Esophagus squamous epithelium (tissue), 5 donors: Measurements from ENCODE around the gene P2RX4. TPM values are rescaled to one million over a fixed set of nuclear protein-coding genes. Genes with fewer than 3 reads are reported as not detected.

Experiments
- DNase-seq: peaks from one replicate; lab custom pipeline; 2025; lab: John Stamatoyannopoulos, UW
- H3K27ac ChIP-seq, 4 donors: fragments of 200-600 bp; sonication (generic); one replicate each; pipeline ENCODE4 v1.5.1; 2016 to 2019; ENCODE audit warnings: mild to moderate bottlenecking in 1 of 4
- H3K27me3 ChIP-seq, 4 donors: fragments of 200-600 bp; sonication (generic); 1 replicate in 3 of 4; 2 replicates in 1 of 4; pipeline versions ENCODE4 v1.5.1 to v1.6.0; 2017 to 2021; ENCODE audit warnings: antibody characterized with exemption in 1 of 4
- H3K36me3 ChIP-seq, 3 donors: fragments of 200-600 bp; sonication (generic); one replicate each; pipeline ENCODE4 v1.5.1; 2016 to 2019
- H3K4me1 ChIP-seq, 3 donors: fragments of 200-600 bp; sonication (generic); one replicate each; pipeline ENCODE4 v1.5.1; 2017 to 2019
- H3K4me3 ChIP-seq, 4 donors: fragments of 200-600 bp; sonication (generic); 1 replicate in 3 of 4; 2 replicates in 1 of 4; pipeline ENCODE4 v1.5.1; 2016 to 2019; ENCODE audit warnings: mild to moderate bottlenecking in 2 of 4, moderate library complexity in 1 of 4
- H3K9me3 ChIP-seq, 3 donors: fragments of 200-600 bp; sonication (generic); one replicate each; pipeline ENCODE4 v1.5.1; 2016 to 2019
- CTCF ChIP-seq, 6 experiments: fragments of 450-650 bp in 4 of 6; fragments of 200-600 bp in 2 of 6; sonication (generic) in 2 of 6; IDR thresholded peaks; one replicate each; pipeline ENCODE4 v1.5.1; 2016 to 2019; ENCODE audit warnings: antibody characterized with exemption in 6 of 6, mild to moderate bottlenecking in 4 of 6, moderate library complexity in 4 of 6
- POLR2A ChIP-seq, 4 donors: fragments of 450-650 bp; IDR thresholded peaks; one replicate each; pipeline ENCODE4 v1.6.1; 2017; ENCODE audit warnings: antibody characterized with exemption in 4 of 4, mild to moderate bottlenecking in 4 of 4, moderate library complexity in 3 of 4
- WGBS, 2 donors: methylation state at CpG; one replicate each; pipeline ENCODE4 v1.1.5; 2018; 5-methylcytosine and 5-hydroxymethylcytosine counted together
- intact Hi-C: fragments of 100-400 bp; cut with DNase I; formaldehyde crosslinking; loops from one replicate; pipeline ENCODE4 v1.15.0; 2022
- total RNA-seq, 4 donors: library from RNA; depleted of rRNA; stranded (reverse); fragments of >200 nt; gene quantifications; one replicate each; pipeline ENCODE4 v1.1.0, GENCODE V29; 2016
- donor health status: DM: yes; HTN: yes; CAD: no.

Gene P2RX4
- total RNA-seq, 4 donors from 2014 or later = 13.0 to 32.3 (median 19.9) TPM

DNA sequence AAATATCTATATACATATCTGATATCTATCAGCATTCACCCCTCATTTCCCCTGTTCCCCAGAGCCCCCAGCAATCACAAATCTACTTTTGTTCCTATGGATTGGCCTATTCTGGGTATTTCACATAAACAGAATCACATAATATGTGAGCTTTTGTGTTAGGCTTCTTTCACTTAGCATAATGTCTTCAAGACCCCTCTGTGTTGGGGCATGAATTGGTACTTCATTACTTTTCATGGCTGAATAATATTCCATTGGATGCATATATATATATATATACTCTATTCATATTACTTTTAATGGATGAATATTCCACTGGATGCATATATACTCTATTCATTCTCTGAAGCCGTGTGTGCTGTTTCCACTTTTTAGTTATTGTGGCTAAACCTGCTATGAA, 57.9 kb downstream of the P2RX4 start:
- Histone ChIP-seq H3K27me3 (no peaks in the 10 kb centered on the region), H3K27ac (no peak overlapping the region), H3K4me1 (peaks cover 0 to 5% (median 0%) of the 10 kb centered on the region in 3 donors), H3K4me3 (no peak overlapping the region), H3K9me3 (no peaks in the 10 kb centered on the region), H3K36me3 (peaks cover 13 to 94% (median 38%) of the 10 kb centered on the region in 3 donors)
- DNase-seq = no peak
- intact Hi-C loops = no loop called here
- TF ChIP-seq CTCF (IDR thresholded peaks at IDR 0.05) = no peak
- TF ChIP-seq POLR2A (IDR thresholded peaks at IDR 0.05) = no peak
- WGBS, 2 donors = 86 to 96% methylated on average over 1 of the region's 1 CpG

DNA sequence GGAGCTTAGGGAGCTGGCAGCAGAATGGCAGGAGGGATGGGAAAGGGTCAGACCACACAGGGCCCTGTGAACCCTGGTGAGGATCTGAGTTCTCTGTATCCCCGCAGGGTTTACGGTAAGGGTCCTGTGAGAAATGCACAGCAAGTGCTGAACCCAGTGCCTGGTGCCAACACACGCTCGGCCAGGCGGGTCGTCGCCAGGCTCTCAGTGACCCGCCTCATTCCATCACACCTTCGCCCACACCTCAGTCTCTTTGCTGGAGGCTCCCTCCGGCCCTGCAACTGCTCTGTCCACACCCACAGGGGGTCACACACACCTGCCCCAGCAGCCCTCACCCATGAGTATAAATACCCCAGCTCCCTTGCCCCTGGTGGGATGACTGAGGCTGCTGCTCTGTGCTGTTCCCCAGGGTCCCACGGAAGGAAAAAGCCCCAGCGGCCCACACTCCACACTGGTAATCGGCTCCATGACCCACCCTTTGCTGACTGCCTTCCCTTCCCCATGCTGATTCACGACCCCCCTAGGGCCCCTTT, 63.5 kb downstream of the P2RX4 start:
- no peak for DNase-seq
- Histone ChIP-seq H3K27me3 (no peaks in the 10 kb centered on the region), H3K9me3 (no peaks in the 10 kb centered on the region), H3K4me1 (peaks cover 0 to 21% (median 6%) of the 10 kb centered on the region in 3 donors), H3K36me3 (peaks cover 12 to 59% (median 30%) of the 10 kb centered on the region in 3 donors), H3K4me3 (no peak overlapping the region), H3K27ac (no peak overlapping the region)
- intact Hi-C loops = no loop called here
- 90 to 97% methylated on average over 2 to 10 of the region's 14 CpGs for WGBS, 2 donors
- no peak for TF ChIP-seq CTCF (IDR thresholded peaks at IDR 0.05)
- no peak for TF ChIP-seq POLR2A (IDR thresholded peaks at IDR 0.05)

DNA sequence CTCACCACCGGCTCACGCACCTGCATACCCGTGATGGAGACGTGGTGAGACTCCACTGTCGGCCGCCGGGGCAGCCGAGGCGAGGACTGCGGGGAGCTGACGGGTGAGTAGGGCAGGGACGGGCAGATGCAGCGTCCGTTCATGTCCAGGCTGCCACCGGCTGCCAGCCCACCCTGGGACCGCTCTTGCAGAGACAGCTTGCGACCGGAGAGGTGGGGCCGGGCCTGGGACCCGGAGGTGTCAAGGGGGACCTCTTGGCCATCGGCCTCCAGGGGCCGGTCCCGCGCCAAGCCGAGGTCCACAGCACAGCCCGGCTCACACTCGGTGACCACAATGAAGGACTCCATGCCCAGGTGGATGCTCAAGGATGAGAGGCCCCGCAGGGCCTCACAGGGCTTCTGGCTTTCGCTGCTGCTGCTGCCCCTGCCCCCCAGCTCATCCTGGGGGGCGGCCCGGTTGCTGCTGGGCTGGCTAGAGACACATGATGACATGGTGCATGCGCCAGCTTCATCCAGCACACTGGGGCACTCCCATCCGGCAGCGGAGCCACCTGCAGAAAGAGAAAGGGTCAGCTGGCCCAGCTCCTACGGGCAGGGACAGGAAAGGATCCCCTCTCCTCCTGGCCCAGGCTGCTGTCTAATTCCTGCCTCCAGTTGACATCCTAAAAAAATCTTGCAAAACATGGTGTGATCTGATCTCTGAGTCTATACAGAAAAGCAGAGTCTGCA, 64.3 kb downstream of the P2RX4 start:
- intact Hi-C loops = no loop called here
- 92 to 96% methylated on average over 5 of the region's 35 CpGs for WGBS, 2 donors
- TF ChIP-seq CTCF (IDR thresholded peaks at IDR 0.05) (no peak), POLR2A (IDR thresholded peaks at IDR 0.05) (no peak)
- Histone ChIP-seq H3K4me3 (no peak overlapping the region), H3K9me3 (no peaks in the 10 kb centered on the region), H3K36me3 (peaks cover 8 to 51% (median 23%) of the 10 kb centered on the region in 3 donors), H3K27ac (no peak overlapping the region), H3K4me1 (peaks cover 0 to 23% (median 12%) of the 10 kb centered on the region in 3 donors), H3K27me3 (no peaks in the 10 kb centered on the region)
- no peak for DNase-seq

DNA sequence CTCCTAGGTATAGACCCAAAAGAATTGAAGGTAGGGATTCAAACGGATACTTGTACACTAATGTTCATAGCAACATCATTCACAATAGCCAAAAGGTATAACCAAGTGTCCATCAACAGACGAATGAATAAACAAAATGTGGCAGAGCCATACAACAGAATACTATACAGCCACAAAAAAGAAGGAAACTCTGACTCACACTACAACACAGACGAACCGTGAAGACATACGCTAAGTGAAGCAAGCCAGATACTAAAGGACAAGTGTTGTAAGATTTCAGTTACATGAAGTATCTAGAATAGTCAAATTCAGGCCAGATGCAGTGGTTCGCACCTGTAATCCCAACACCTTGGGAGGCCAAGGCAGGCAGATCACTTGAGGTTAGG, 67.4 kb downstream of the P2RX4 start:
- TF ChIP-seq CTCF (IDR thresholded peaks at IDR 0.05) (no peak), POLR2A (IDR thresholded peaks at IDR 0.05) (no peak)
- Histone ChIP-seq H3K27ac (peak overlapping the region in 1 of 4 donors; percentile 26), H3K36me3 (peaks cover 12 to 28% (median 14%) of the 10 kb centered on the region in 3 donors), H3K4me3 (no peak overlapping the region), H3K4me1 (peaks cover 0 to 38% (median 22%) of the 10 kb centered on the region in 3 donors), H3K9me3 (no peaks in the 10 kb centered on the region), H3K27me3 (no peaks in the 10 kb centered on the region)
- intact Hi-C loops = no loop called here
- DNase-seq = no peak
- 60 to 74% methylated on average over 6 of the region's 6 CpGs for WGBS, 2 donors
